ENCODE measurements around the gene HOTAIR. TPM values are rescaled to one million over a fixed set of nuclear protein-coding genes. Genes with fewer than 3 reads are reported as not detected.

HOTAIR gene
- total RNA-seq (not detected), polyA plus RNA-seq (not detected)
- long read RNA-seq, donor 1 = 0 reads
- long read RNA-seq, donor 2 = 0 reads
- long read RNA-seq, donor 3 = 0 reads
- long read RNA-seq, donor 4 = 0 reads
- long read RNA-seq, donor 5 = 0 reads
- long read RNA-seq, donor 6 = 0 reads
- long read RNA-seq, donor 7 = 0 reads
- long read RNA-seq, donor 8 = 0 reads
- long read RNA-seq, donor 9 = 0 reads
- long read RNA-seq, donor 10 = 0 reads

DNA sequence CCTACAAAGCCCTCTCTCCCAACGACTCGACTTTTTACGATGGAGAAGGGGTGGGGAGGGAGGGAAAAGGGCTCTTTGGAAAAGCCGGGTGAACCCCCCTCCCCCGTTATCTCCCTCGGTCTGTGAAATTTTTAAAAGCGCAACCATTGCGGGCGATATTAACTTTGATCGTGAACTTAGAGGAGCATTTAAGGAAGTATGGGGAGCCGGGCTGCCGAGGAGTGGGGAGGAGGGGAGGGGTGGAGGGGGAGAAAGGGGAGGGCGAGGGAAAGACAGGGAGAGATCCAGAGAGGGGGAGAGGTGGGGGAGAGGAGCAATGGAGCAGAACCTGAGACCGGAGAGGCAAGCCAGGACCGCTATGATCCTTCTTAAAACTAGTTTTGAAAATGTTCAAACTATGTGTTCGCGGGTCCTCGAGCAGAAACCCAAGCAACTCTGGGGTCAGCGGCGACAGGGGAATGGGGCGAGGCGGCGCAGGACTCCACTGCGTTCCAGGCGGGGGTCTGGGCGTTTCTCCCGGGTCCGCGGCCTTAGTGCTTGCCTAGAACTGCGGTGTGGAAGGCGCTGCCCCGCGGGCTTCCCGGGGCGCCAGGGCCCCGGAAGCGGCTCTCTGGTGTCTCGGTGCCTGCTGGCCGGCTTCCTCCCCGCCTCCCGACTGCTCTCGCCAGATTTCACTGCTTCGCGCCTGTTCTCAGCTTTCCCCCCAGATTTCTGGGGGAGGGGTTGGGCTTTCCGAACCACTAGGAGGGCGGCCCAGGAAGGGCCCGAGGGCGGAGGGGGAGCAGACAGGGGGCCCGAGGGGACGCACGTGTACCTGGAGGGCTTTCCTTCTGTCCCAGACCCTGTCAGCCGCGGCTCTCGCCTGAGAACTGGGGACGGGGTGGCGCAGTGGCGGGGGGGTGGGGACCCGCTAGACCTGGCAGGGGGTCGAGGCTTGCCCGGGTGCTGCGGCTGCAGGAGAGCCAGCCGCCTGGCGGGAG is at the start of gene HOTAIR:
Gene HOTAIR, minus strand, starts transcription at position 871 of the 980 bp plus-strand sequence.
- intact Hi-C loops (cut with DNase I; ENCODE audit: low total_unique reads) = no loop called here
- no peak within 1 kb of the TSS for H3K27ac ChIP-seq
- 2 to 4% (median 3%) methylated on average over 33 to 63 of the region's 63 CpGs for WGBS, 5 donors
- no peak for TF ChIP-seq POLR2A (IDR thresholded peaks at IDR 0.05)
- H3K4me1 ChIP-seq = peaks cover 23 to 40% (median 30%) of the 10 kb centered on the region in 4 donors
- no peak for DNase-seq
- H3K4me3 ChIP-seq = peak within 1 kb of the TSS; percentile 17 to 43 (median 26)
- H3K27me3 ChIP-seq = peaks cover 43 to 100% (median 100%) of the 10 kb centered on the region in 3 donors
- peaks cover 0 to 15% (median 0%) of the 10 kb centered on the region in 4 donors for H3K9me3 ChIP-seq
- no peaks in the 10 kb centered on the region for H3K36me3 ChIP-seq

GRCh38 chr12:54024127-54024526 is 49.4 kb upstream of the HOTAIR start:
- Histone ChIP-seq H3K4me1 (peaks cover 5 to 21% (median 15%) of the 10 kb centered on the region in 4 donors), H3K9me3 (no peaks in the 10 kb centered on the region), H3K27ac (no peak overlapping the region), H3K36me3 (no peaks in the 10 kb centered on the region), H3K27me3 (peaks cover 7 to 100% (median 98%) of the 10 kb centered on the region in 3 donors), H3K4me3 (no peak overlapping the region)
- intact Hi-C loops (cut with DNase I; ENCODE audit: low total_unique reads) = no loop called here
- WGBS, 5 donors = 20 to 35% (median 25%) methylated on average over 17 of the region's 17 CpGs
- TF ChIP-seq EP300 (IDR thresholded peaks at IDR 0.05) (no peak), POLR2A (IDR thresholded peaks at IDR 0.05) (no peak), POLR2AphosphoS5 (IDR thresholded peaks at IDR 0.05) (no peak)
- TF ChIP-seq, protein P1, sequence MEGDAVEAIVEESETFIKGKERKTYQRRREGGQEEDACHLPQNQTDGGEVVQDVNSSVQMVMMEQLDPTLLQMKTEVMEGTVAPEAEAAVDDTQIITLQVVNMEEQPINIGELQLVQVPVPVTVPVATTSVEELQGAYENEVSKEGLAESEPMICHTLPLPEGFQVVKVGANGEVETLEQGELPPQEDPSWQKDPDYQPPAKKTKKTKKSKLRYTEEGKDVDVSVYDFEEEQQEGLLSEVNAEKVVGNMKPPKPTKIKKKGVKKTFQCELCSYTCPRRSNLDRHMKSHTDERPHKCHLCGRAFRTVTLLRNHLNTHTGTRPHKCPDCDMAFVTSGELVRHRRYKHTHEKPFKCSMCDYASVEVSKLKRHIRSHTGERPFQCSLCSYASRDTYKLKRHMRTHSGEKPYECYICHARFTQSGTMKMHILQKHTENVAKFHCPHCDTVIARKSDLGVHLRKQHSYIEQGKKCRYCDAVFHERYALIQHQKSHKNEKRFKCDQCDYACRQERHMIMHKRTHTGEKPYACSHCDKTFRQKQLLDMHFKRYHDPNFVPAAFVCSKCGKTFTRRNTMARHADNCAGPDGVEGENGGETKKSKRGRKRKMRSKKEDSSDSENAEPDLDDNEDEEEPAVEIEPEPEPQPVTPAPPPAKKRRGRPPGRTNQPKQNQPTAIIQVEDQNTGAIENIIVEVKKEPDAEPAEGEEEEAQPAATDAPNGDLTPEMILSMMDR (IDR thresholded peaks at IDR 0.05) = no peak
- no peak for DNase-seq

GRCh38 chr12:54022960-54023884 is 48.5 kb upstream of the HOTAIR start:
- Histone ChIP-seq H3K27me3 (peaks cover 8 to 100% (median 98%) of the 10 kb centered on the region in 3 donors), H3K36me3 (no peaks in the 10 kb centered on the region), H3K27ac (no peak overlapping the region), H3K9me3 (no peaks in the 10 kb centered on the region), H3K4me1 (peaks cover 12 to 24% (median 16%) of the 10 kb centered on the region in 4 donors), H3K4me3 (no peak overlapping the region)
- no peak for TF ChIP-seq EP300 (IDR thresholded peaks at IDR 0.05)
- TF ChIP-seq, protein P1 (IDR thresholded peaks at IDR 0.05) = no peak
- TF ChIP-seq POLR2A (IDR thresholded peaks at IDR 0.05) = no peak
- no peak for TF ChIP-seq POLR2AphosphoS5 (IDR thresholded peaks at IDR 0.05)
- DNase-seq = no peak
- intact Hi-C loops (cut with DNase I; ENCODE audit: low total_unique reads) = no loop called here
- 28 to 43% (median 39%) methylated on average over 7 to 8 of the region's 8 CpGs for WGBS, 5 donors

GRCh38 chr12:54021432-54022013 is 46.8 kb upstream of the HOTAIR start:
- H3K27me3 ChIP-seq = peaks cover 14 to 100% (median 98%) of the 10 kb centered on the region in 3 donors
- H3K36me3 ChIP-seq = no peaks in the 10 kb centered on the region
- no peak overlapping the region for H3K27ac ChIP-seq
- intact Hi-C loops (cut with DNase I; ENCODE audit: low total_unique reads) = no loop called here
- H3K9me3 ChIP-seq = no peaks in the 10 kb centered on the region
- TF ChIP-seq POLR2A (IDR thresholded peaks at IDR 0.05) (no peak), EP300 (IDR thresholded peaks at IDR 0.05) (no peak), POLR2AphosphoS5 (IDR thresholded peaks at IDR 0.05) (no peak)
- TF ChIP-seq, protein P1 (IDR thresholded peaks at IDR 0.05) = no peak
- 18 to 34% (median 22%) methylated on average over 16 of the region's 16 CpGs for WGBS, 5 donors
- no peak for DNase-seq
- H3K4me3 ChIP-seq = no peak overlapping the region
- peaks cover 24 to 41% (median 33%) of the 10 kb centered on the region in 4 donors for H3K4me1 ChIP-seq

Measured in stomach (tissue), 19 donors.